PC-9 (cell line): Measurements from ENCODE around the gene NLK. TPM values are rescaled to one million over a fixed set of nuclear protein-coding genes. Genes with fewer than 3 reads are reported as not detected.
"Not testable (repeated sequence)": the region's sequence is repeated elsewhere in the genome, so short reads cannot be mapped to it uniquely, and the experiment has no call there.

ENCODE experiments used
- BruUV-seq: library from RNA; stranded (reverse); fragments of 400-500 nt; replicated peaks from 2 replicates; lab custom pipeline; 2021; lab: Mats Ljungman, UMichigan
- CTCF ChIA-PET: fragments of 300-600 bp; sonication (Branson Sonifier 250); formaldehyde crosslinking; loops from one replicate; lab custom pipeline; 2022; ENCODE audit warnings: antibody characterized with exemption; lab: Charles Lee
- POLR2A ChIA-PET: fragments of 300-600 bp; sonication (Branson Sonifier 250); formaldehyde crosslinking; loops from one replicate; lab custom pipeline; 2022; ENCODE audit warnings: antibody characterized with exemption; ENCODE audit not compliant: unreplicated experiment; lab: Charles Lee
- DNase-seq, 2 experiments: peaks; one replicate each; pipeline versions ENCODE4 v3.0.0 to v3.0.0-alpha.2; 2015 to 2022; ENCODE audit warnings: mixed read lengths in 1 of 2
- H2AFZ ChIP-seq: fragments of 200-600 bp; sonication (generic); 2 replicates; pipeline ENCODE4 v1.8.1; 2017; ENCODE audit warnings: antibody characterized with exemption
- H3F3A ChIP-seq: fragments of 200-600 bp; sonication (generic); 2 replicates; pipeline ENCODE4 v1.8.1; 2017; ENCODE audit warnings: antibody characterized with exemption, mild to moderate bottlenecking, low read depth; ENCODE audit not compliant: insufficient read depth
- H3K27ac ChIP-seq: fragments of 200-600 bp; sonication (generic); 2 replicates; pipeline ENCODE4 v1.6.1; 2016; ENCODE audit warnings: mixed run types
- H3K27me3 ChIP-seq: fragments of 200-600 bp; sonication (generic); 2 replicates; pipeline ENCODE4 v1.6.1; 2016; ENCODE audit warnings: low read depth, mixed run types; ENCODE audit not compliant: insufficient read depth
- H3K36me3 ChIP-seq: fragments of 200-600 bp; sonication (generic); 2 replicates; pipeline ENCODE4 v1.6.1; 2016; ENCODE audit warnings: low read depth, mixed run types
- H3K4me1 ChIP-seq: fragments of 200-600 bp; sonication (generic); replicated peaks from 2 replicates; pipeline ENCODE4 v1.6.1; 2016; ENCODE audit warnings: mixed run types; ENCODE audit not compliant: insufficient read depth
- H3K4me2 ChIP-seq: fragments of 200-600 bp; sonication (generic); 2 replicates; pipeline ENCODE4 v1.6.1; 2017; ENCODE audit warnings: mixed run types
- H3K4me3 ChIP-seq: fragments of 200-600 bp; sonication (generic); 2 replicates; pipeline ENCODE4 v1.6.1; 2016; ENCODE audit warnings: mixed run types
- H3K79me2 ChIP-seq: fragments of 200-600 bp; sonication (generic); 2 replicates; pipeline ENCODE4 v1.6.1; 2017; ENCODE audit warnings: low read depth, mixed run types
- H3K9me2 ChIP-seq: fragments of 200-600 bp; sonication (generic); 2 replicates; pipeline ENCODE4 v1.8.1; 2017; ENCODE audit warnings: mild to moderate bottlenecking; ENCODE audit not compliant: insufficient read depth
- H3K9me3 ChIP-seq: fragments of 200-600 bp; sonication (generic); 2 replicates; pipeline ENCODE4 v1.8.1; 2016; ENCODE audit warnings: low read depth; ENCODE audit not compliant: insufficient read depth
- H4K20me1 ChIP-seq: fragments of 200-600 bp; sonication (generic); 2 replicates; pipeline ENCODE4 v1.8.1; 2017; ENCODE audit not compliant: insufficient read depth
- EZH2 ChIP-seq: fragments of 200-600 bp; sonication (generic); IDR thresholded peaks from 2 replicates; pipeline ENCODE4 v1.8.0; 2017; ENCODE audit warnings: antibody characterized with exemption, low read depth
- intact Hi-C: fragments of 100-400 bp; cut with micrococcal nuclease; formaldehyde crosslinking; loops from one replicate; pipeline ENCODE4 v1.10.0; 2022; ENCODE audit not compliant: unreplicated experiment
- total RNA-seq: library from RNA; stranded (reverse); gene quantifications from 2 replicates; pipeline ENCODE4 v1.2.3, GENCODE V29; 2021
- TF ChIP-seq, protein P1 (sequence below): fragments of 200-600 bp; sonication (generic); conservative IDR thresholded peaks from 2 replicates; pipeline ENCODE4 v1.6.1; 2017; ENCODE audit warnings: mixed run types, antibody characterized with exemption, mild to moderate bottlenecking, moderate library complexity

The NLK gene
- total RNA-seq, 1 experiment from 2014 or later: 20.7 TPM

DNA sequence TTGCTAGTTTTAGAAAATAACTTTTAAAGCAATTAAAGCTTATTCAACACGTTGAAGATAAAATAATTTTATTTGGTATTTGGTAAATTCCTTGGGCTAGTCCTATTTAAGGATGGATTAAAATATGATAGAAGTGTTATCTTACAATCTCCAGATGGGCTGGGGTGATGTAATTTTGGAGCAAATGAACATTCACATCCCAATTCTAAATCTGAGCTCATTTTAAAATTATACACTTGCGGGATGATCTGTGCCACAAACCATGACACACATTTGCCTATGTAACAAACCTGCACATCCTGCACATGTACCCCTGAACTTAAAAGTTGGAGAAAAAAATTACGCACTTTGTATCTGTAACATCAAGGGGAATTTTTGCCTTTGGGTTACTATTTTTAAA is 31.5 kb downstream of the NLK start:
- Histone ChIP-seq H3K79me2 (peaks cover 14% of the 10 kb centered on the region), H3K9me2 (no peaks in the 10 kb centered on the region), H3K27ac (no peak overlapping the region), H3K9me3 (no peaks in the 10 kb centered on the region; the same call in 1 of the 2 replicates), H4K20me1 (peaks cover 4% of the 10 kb centered on the region; the same call in 1 of the 2 replicates), H3K27me3 (no peaks in the 10 kb centered on the region), H3K36me3 (peaks cover 5% of the 10 kb centered on the region; the same call in 1 of the 2 replicates), H2AFZ (no peak overlapping the region), H3F3A (no peaks in the 10 kb centered on the region), H3K4me1 (no peaks in the 10 kb centered on the region), H3K4me2 (no peak overlapping the region), H3K4me3 (no peak overlapping the region)
- no peak for DNase-seq
- POLR2A ChIA-PET: no interaction called here
- BruUV-seq: no TSS peak
- CTCF ChIA-PET: no interaction called here
- intact Hi-C loops: no loop called here
- TF ChIP-seq, protein P1, sequence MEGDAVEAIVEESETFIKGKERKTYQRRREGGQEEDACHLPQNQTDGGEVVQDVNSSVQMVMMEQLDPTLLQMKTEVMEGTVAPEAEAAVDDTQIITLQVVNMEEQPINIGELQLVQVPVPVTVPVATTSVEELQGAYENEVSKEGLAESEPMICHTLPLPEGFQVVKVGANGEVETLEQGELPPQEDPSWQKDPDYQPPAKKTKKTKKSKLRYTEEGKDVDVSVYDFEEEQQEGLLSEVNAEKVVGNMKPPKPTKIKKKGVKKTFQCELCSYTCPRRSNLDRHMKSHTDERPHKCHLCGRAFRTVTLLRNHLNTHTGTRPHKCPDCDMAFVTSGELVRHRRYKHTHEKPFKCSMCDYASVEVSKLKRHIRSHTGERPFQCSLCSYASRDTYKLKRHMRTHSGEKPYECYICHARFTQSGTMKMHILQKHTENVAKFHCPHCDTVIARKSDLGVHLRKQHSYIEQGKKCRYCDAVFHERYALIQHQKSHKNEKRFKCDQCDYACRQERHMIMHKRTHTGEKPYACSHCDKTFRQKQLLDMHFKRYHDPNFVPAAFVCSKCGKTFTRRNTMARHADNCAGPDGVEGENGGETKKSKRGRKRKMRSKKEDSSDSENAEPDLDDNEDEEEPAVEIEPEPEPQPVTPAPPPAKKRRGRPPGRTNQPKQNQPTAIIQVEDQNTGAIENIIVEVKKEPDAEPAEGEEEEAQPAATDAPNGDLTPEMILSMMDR: no peak
- TF ChIP-seq EZH2: no peak

DNA sequence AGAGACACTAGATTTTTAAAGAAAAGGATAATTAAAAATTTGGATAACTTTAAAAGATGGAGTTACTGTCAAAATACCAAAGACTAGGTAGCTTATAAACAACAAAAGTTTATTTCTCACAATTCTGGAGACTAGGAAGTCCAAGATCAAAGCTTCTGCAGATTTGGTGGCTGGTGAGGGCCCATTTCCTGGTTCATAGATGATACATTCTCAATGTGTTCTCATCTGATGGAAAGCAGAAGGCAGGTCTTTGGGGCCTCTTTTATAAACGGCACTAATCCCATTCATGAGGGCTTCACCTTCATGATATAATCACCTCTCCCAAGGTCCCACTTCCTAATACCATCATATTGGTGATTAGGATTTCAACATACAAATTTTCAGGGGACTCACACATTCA is 33.7 kb downstream of the NLK start:
- H3K9me2 ChIP-seq: no peaks in the 10 kb centered on the region
- no peaks in the 10 kb centered on the region for H3F3A ChIP-seq
- no peaks in the 10 kb centered on the region for H3K4me1 ChIP-seq
- intact Hi-C loops: no loop called here
- POLR2A ChIA-PET: no interaction called here
- peaks cover 16% of the 10 kb centered on the region; the same call in 1 of the 2 replicates for H3K79me2 ChIP-seq
- no peak overlapping the region for H3K4me2 ChIP-seq
- H4K20me1 ChIP-seq: peaks cover 4% of the 10 kb centered on the region; the same call in 1 of the 2 replicates
- no TSS peak for BruUV-seq
- H2AFZ ChIP-seq: no peak overlapping the region
- H3K27me3 ChIP-seq: no peaks in the 10 kb centered on the region
- no peaks in the 10 kb centered on the region; the same call in 1 of the 2 replicates for H3K9me3 ChIP-seq
- no peak for TF ChIP-seq EZH2
- TF ChIP-seq, protein P1: no peak
- no peaks in the 10 kb centered on the region for H3K36me3 ChIP-seq
- H3K27ac ChIP-seq: no peak overlapping the region
- CTCF ChIA-PET: no interaction called here
- no peak for DNase-seq
- no peak overlapping the region for H3K4me3 ChIP-seq

DNA sequence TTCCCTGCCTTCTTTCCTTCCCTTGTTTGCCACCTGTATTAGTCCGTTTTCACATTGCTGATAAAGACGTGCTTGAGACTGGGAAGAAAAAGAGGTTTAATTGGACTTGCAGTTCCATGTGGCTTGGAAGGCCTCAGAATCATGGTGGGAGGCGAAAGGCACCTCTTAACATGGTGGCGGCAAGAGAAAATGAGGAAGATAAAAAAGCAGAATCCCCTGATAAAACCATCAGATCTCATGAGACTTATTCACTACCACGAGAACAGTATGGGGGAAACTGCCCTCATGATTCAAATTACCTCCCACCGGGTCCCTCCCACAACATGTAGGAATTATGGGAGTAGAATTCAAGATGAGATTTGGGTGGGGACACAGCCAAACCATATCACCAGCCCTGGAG is 34.7 kb downstream of the NLK start:
- H3K9me3 ChIP-seq, H3K27me3 ChIP-seq, H2AFZ ChIP-seq, H3K27ac ChIP-seq, POLR2A ChIA-PET, intact Hi-C loops, BruUV-seq, H4K20me1 ChIP-seq, H3K4me3 ChIP-seq, DNase-seq, H3K4me1 ChIP-seq, H3K9me2 ChIP-seq, H3K36me3 ChIP-seq, H3K4me2 ChIP-seq, H3F3A ChIP-seq: not testable (repeated sequence)
- CTCF ChIA-PET: interaction anchor here (0.7 kb wide), 1 partner anchor 55 kb away, joined by 4 read pairs; no protein-coding TSS in a partner anchor
- peaks cover 18% of the 10 kb centered on the region for H3K79me2 ChIP-seq
